LNCaP clone FGC (cell line): ENCODE data around the gene SEC62.

Experiments used
- DNase-seq: peaks from one replicate; pipeline ENCODE4 v3.0.0-alpha.2; 2011; ENCODE audit warnings: low read depth
- H3K4me3 ChIP-seq: 2 replicates; pipeline ENCODE4 v1.5.1; 2011; ENCODE audit warnings: mild to moderate bottlenecking, low read depth, low read length, control low read depth
- CTCF ChIP-seq: IDR thresholded peaks from 2 replicates; pipeline ENCODE4 v1.5.1; 2012; ENCODE audit warnings: mild to moderate bottlenecking; ENCODE audit not compliant: control insufficient read depth, insufficient read depth; ENCODE audit errors: extremely low read depth

The SEC62 gene

GRCh38 chr3:169966428-169966950 is at the start of gene SEC62:
SEC62 (plus strand) TSS chr3:169966807; CDS start chr3:169966823, 16 bp downstream.
- peak; percentile 73 for DNase-seq
- TF ChIP-seq CTCF = peak; percentile 61
- H3K4me3 ChIP-seq = peak within 1 kb of the TSS; percentile 80

- no peak for TF ChIP-seq CTCF
- DNase-seq = peak; percentile 76
- no peak overlapping the region for H3K4me3 ChIP-seq
Measured at GRCh38 chr3:169923189-169923588, 43.4 kb upstream of the SEC62 start.

GRCh38 chr3:169923831-169924230 is 42.8 kb upstream of the SEC62 start:
- no peak for DNase-seq
- H3K4me3 ChIP-seq = no peak overlapping the region
- no peak for TF ChIP-seq CTCF

GRCh38 chr3:169929830-169930519 is 36.6 kb upstream of the SEC62 start:
- H3K4me3 ChIP-seq = no peak overlapping the region
- DNase-seq = no peak
- TF ChIP-seq CTCF = peak; percentile 59

GRCh38 chr3:169930843-169931242 is 35.8 kb upstream of the SEC62 start:
- no peak overlapping the region for H3K4me3 ChIP-seq
- no peak for DNase-seq
- no peak for TF ChIP-seq CTCF

GRCh38 chr3:169931747-169932520 is 34.7 kb upstream of the SEC62 start:
- no peak for TF ChIP-seq CTCF
- no peak overlapping the region for H3K4me3 ChIP-seq
- no peak for DNase-seq

GRCh38 chr3:169939320-169939719 is 27.3 kb upstream of the SEC62 start:
- no peak overlapping the region for H3K4me3 ChIP-seq
- no peak for TF ChIP-seq CTCF
- no peak for DNase-seq
